ENCODE results near the gene MATN4. TPM values are rescaled to one million over a fixed set of nuclear protein-coding genes. Genes with fewer than 3 reads are reported as not detected.

The MATN4 gene
- total RNA-seq, 1 experiment from 2014 or later, result 0.64 TPM

DNA sequence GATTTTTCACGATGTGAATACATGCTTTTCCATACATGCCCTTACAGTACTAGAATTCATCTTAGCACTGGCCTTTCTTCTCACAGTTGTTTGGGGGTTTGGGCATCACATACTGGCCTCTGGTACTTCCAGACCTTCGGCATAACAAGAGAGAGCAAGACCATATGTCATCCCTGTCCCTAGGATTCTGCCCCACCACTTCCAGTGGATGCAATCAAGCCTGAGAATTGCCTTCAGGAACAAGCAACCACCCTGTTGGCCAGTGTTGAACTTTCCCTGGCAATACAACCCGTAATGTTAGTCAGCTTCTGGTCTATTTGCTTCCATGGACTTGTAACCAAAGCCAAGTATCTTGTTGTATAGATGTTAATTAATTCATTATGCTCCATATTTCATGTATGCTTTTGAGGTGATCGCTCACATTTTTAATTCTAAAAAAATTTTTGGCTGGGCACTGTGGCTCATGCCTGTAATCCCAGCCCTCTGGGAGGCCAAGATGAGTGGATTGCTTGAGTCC lies 38.3 kb downstream of the MATN4 start:
- no peak for TF ChIP-seq ZFX (IDR thresholded peaks at IDR 0.05)
- TF ChIP-seq CTCF (IDR thresholded peaks at IDR 0.05 in 2 of 3, conservative IDR thresholded peaks at IDR 0.05 in 1 of 3; ENCODE audit: borderline replicate concordance in 1 of 3, insufficient read depth in 1 of 3, low read depth in 2 of 3, low read length in 2 of 3), result no peak
- TF ChIP-seq SIN3A (IDR thresholded peaks at IDR 0.05; ENCODE audit: low read depth), result no peak
- TF ChIP-seq, protein P1, sequence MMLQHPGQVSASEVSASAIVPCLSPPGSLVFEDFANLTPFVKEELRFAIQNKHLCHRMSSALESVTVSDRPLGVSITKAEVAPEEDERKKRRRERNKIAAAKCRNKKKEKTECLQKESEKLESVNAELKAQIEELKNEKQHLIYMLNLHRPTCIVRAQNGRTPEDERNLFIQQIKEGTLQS (IDR thresholded peaks at IDR 0.05), result no peak
- no peak for TF ChIP-seq EZH2phosphoT487 (IDR thresholded peaks at IDR 0.05; ENCODE audit: borderline replicate concordance)
- no peak for TF ChIP-seq CEBPB (IDR thresholded peaks at IDR 0.05; ENCODE audit: low read depth)
- TF ChIP-seq RAD21 (IDR thresholded peaks at IDR 0.05; ENCODE audit: low read depth), result no peak
- TF ChIP-seq, protein P2, sequence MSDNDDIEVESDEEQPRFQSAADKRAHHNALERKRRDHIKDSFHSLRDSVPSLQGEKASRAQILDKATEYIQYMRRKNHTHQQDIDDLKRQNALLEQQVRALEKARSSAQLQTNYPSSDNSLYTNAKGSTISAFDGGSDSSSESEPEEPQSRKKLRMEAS (IDR thresholded peaks at IDR 0.05), result no peak
- TF ChIP-seq EZH2 (IDR thresholded peaks at IDR 0.05), result no peak
- no peak for TF ChIP-seq ELF1 (IDR thresholded peaks at IDR 0.05; ENCODE audit: borderline replicate concordance, low read depth)
- no peak for TF ChIP-seq ZBTB33 (IDR thresholded peaks at IDR 0.05; ENCODE audit: extremely low read depth, insufficient replicate concordance, low read length)
- no peak for TF ChIP-seq EGR1 (IDR thresholded peaks at IDR 0.05; ENCODE audit: low read depth)
- TF ChIP-seq TCF7L2 (IDR thresholded peaks at IDR 0.05; ENCODE audit: borderline replicate concordance, extremely low read depth, insufficient read depth, insufficient read length), result no peak
- no peak for TF ChIP-seq YY1 (IDR thresholded peaks at IDR 0.05; ENCODE audit: extremely low read depth, insufficient replicate concordance, low read depth, low read length)
- TF ChIP-seq, protein P3, sequence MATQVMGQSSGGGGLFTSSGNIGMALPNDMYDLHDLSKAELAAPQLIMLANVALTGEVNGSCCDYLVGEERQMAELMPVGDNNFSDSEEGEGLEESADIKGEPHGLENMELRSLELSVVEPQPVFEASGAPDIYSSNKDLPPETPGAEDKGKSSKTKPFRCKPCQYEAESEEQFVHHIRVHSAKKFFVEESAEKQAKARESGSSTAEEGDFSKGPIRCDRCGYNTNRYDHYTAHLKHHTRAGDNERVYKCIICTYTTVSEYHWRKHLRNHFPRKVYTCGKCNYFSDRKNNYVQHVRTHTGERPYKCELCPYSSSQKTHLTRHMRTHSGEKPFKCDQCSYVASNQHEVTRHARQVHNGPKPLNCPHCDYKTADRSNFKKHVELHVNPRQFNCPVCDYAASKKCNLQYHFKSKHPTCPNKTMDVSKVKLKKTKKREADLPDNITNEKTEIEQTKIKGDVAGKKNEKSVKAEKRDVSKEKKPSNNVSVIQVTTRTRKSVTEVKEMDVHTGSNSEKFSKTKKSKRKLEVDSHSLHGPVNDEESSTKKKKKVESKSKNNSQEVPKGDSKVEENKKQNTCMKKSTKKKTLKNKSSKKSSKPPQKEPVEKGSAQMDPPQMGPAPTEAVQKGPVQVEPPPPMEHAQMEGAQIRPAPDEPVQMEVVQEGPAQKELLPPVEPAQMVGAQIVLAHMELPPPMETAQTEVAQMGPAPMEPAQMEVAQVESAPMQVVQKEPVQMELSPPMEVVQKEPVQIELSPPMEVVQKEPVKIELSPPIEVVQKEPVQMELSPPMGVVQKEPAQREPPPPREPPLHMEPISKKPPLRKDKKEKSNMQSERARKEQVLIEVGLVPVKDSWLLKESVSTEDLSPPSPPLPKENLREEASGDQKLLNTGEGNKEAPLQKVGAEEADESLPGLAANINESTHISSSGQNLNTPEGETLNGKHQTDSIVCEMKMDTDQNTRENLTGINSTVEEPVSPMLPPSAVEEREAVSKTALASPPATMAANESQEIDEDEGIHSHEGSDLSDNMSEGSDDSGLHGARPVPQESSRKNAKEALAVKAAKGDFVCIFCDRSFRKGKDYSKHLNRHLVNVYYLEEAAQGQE (IDR thresholded peaks at IDR 0.05; ENCODE audit: low read depth), result no peak
- no peak for TF ChIP-seq POLR2A (IDR thresholded peaks at IDR 0.05; ENCODE audit: borderline replicate concordance, extremely low read depth, insufficient read depth, insufficient read length)
- no peak for TF ChIP-seq JUND (IDR thresholded peaks at IDR 0.05)
- no peak for TF ChIP-seq SRF (IDR thresholded peaks at IDR 0.05; ENCODE audit: low read depth)
- TF ChIP-seq ZNF274 (IDR thresholded peaks at IDR 0.05; ENCODE audit: low read depth, low read length), result no peak
- intact Hi-C loops (cut with micrococcal nuclease), result no loop called here

More for the DNA sequence above, 38.3 kb downstream of the MATN4 start:
- Histone ChIP-seq H3K79me2 (ENCODE audit: insufficient read depth, low read length) (no peaks in the 10 kb centered on the region), H2AFZ (ENCODE audit: low read depth, low read length, poor library complexity, severe bottlenecking) (no peak overlapping the region), H3K27ac (ENCODE audit: low read depth, low read length) (no peak overlapping the region), H3K9ac (ENCODE audit: low read length) (no peak overlapping the region), H3K4me2 (ENCODE audit: low read length) (no peak overlapping the region), H3K4me3 (replicated peaks in 1 of 2; ENCODE audit: low read depth in 1 of 2, low read length in 2 of 2) (no peak overlapping the region), H3K9me2 (ENCODE audit: insufficient read depth) (no peaks in the 10 kb centered on the region), H4K20me1 (ENCODE audit: insufficient read depth) (no peaks in the 10 kb centered on the region), H3K27me3 (ENCODE audit: insufficient read depth, low read length) (peaks cover 16% of the 10 kb centered on the region; the same call in 1 of the 2 replicates), H3K4me1 (ENCODE audit: control insufficient read depth in 1 of 2, insufficient read depth in 2 of 2, low read length in 2 of 2) (no peaks in the 10 kb centered on the region), H3K9me3 (ENCODE audit: control insufficient read depth in 1 of 2, insufficient read depth in 1 of 2, low read depth in 1 of 2, low read length in 2 of 2) (no peaks in the 10 kb centered on the region), H3K36me3 (ENCODE audit: control insufficient read depth in 1 of 2, insufficient read depth in 2 of 2, low read length in 2 of 2) (no peaks in the 10 kb centered on the region)
- DNase-seq (ENCODE audit: low read depth, low spot score) (no peak), ATAC-seq (no peak)
- RAD21 ChIA-PET (ENCODE audit: low non-redundant PET in 1 of 2, low total read pairs in 2 of 2, uncharacterized antibody in 2 of 2, unreplicated experiment in 2 of 2), result no interaction called here
- CTCF ChIA-PET, result no interaction called here
- POLR2A ChIA-PET, result no interaction called here
- no TSS peak for BruUV-seq (replicated peaks)
